D721Med (cell line): Measurements from ENCODE around the gene CGREF1.

Experiments used
- DNase-seq: peaks from one replicate; pipeline ENCODE4 v3.0.0; 2011; ENCODE audit warnings: low spot score; ENCODE audit not compliant: insufficient read length
- FAIRE-seq: peaks from 2 replicates; lab custom pipeline; 2011; peaks lifted over from hg19 to GRCh38; lab: Jason Lieb, UNC
- CTCF ChIP-seq: IDR thresholded peaks from 2 replicates; pipeline ENCODE4 v1.5.1; 2012; ENCODE audit warnings: mild to moderate bottlenecking, control low read depth; ENCODE audit not compliant: insufficient read depth; ENCODE audit errors: missing control alignments

The CGREF1 gene

GRCh38 chr2:27091746-27092695 is 26.9 kb downstream of the CGREF1 start:
- TF ChIP-seq CTCF = no peak
- FAIRE-seq (no peak), DNase-seq (no peak)

- no peak for DNase-seq
- TF ChIP-seq CTCF = no peak
- no peak for FAIRE-seq
These were observed 29.6 kb downstream of the CGREF1 start for GRCh38 chr2:27089111-27089954.

- no peak for TF ChIP-seq CTCF
- no peak for DNase-seq
- no peak for FAIRE-seq
These were observed 30.3 kb downstream of the CGREF1 start for GRCh38 chr2:27088634-27089033.

- FAIRE-seq (no peak), DNase-seq (no peak)
- TF ChIP-seq CTCF = no peak
These were observed 31.0 kb downstream of the CGREF1 start for GRCh38 chr2:27087823-27088410.

GRCh38 chr2:27086724-27087593 is 32.0 kb downstream of the CGREF1 start, which contains the start of gene KHK:
TSS of gene KHK (plus strand) at chr2:27086772. CDS start at chr2:27087260, 488 bp downstream.
- FAIRE-seq = no peak
- TF ChIP-seq CTCF = no peak
- DNase-seq = peak; percentile 88

GRCh38 chr2:27086090-27086723 is 32.7 kb downstream of the CGREF1 start:
- peak; percentile 98 for DNase-seq
- peak; percentile 80 for TF ChIP-seq CTCF
- FAIRE-seq = no peak
